PC-9 (cell line): Measurements from ENCODE around the gene SALL4. TPM values are rescaled to one million over a fixed set of nuclear protein-coding genes. Genes with fewer than 3 reads are reported as not detected.

Experiments used
- Bru-seq: library from RNA; stranded (reverse); fragments of 400-500 nt; gene quantifications from one replicate; lab custom pipeline; 2021; lab: Mats Ljungman, UMichigan
- BruChase-seq, 2 experiments: library from RNA; stranded (reverse); fragments of 400-500 nt; gene quantifications; one replicate each; lab custom pipeline; 2021; lab: Mats Ljungman, UMichigan
- BruUV-seq: library from RNA; stranded (reverse); fragments of 400-500 nt; replicated peaks from 2 replicates; lab custom pipeline; 2021; lab: Mats Ljungman, UMichigan
- CTCF ChIA-PET: fragments of 300-600 bp; sonication (Branson Sonifier 250); formaldehyde crosslinking; loops from one replicate; lab custom pipeline; 2022; ENCODE audit warnings: antibody characterized with exemption; lab: Charles Lee
- POLR2A ChIA-PET: fragments of 300-600 bp; sonication (Branson Sonifier 250); formaldehyde crosslinking; loops from one replicate; lab custom pipeline; 2022; ENCODE audit warnings: antibody characterized with exemption; ENCODE audit not compliant: unreplicated experiment; lab: Charles Lee
- DNase-seq, 2 experiments: peaks; one replicate each; pipeline versions ENCODE4 v3.0.0 to v3.0.0-alpha.2; 2015 to 2022; ENCODE audit warnings: mixed read lengths in 1 of 2
- H2AFZ ChIP-seq: fragments of 200-600 bp; sonication (generic); 2 replicates; pipeline ENCODE4 v1.8.1; 2017; ENCODE audit warnings: antibody characterized with exemption
- H3F3A ChIP-seq: fragments of 200-600 bp; sonication (generic); 2 replicates; pipeline ENCODE4 v1.8.1; 2017; ENCODE audit warnings: antibody characterized with exemption, mild to moderate bottlenecking, low read depth; ENCODE audit not compliant: insufficient read depth
- H3K27ac ChIP-seq: fragments of 200-600 bp; sonication (generic); 2 replicates; pipeline ENCODE4 v1.6.1; 2016; ENCODE audit warnings: mixed run types
- H3K27me3 ChIP-seq: fragments of 200-600 bp; sonication (generic); 2 replicates; pipeline ENCODE4 v1.6.1; 2016; ENCODE audit warnings: low read depth, mixed run types; ENCODE audit not compliant: insufficient read depth
- H3K36me3 ChIP-seq: fragments of 200-600 bp; sonication (generic); 2 replicates; pipeline ENCODE4 v1.6.1; 2016; ENCODE audit warnings: low read depth, mixed run types
- H3K4me1 ChIP-seq: fragments of 200-600 bp; sonication (generic); replicated peaks from 2 replicates; pipeline ENCODE4 v1.6.1; 2016; ENCODE audit warnings: mixed run types; ENCODE audit not compliant: insufficient read depth
- H3K4me2 ChIP-seq: fragments of 200-600 bp; sonication (generic); 2 replicates; pipeline ENCODE4 v1.6.1; 2017; ENCODE audit warnings: mixed run types
- H3K4me3 ChIP-seq: fragments of 200-600 bp; sonication (generic); 2 replicates; pipeline ENCODE4 v1.6.1; 2016; ENCODE audit warnings: mixed run types
- H3K79me2 ChIP-seq: fragments of 200-600 bp; sonication (generic); 2 replicates; pipeline ENCODE4 v1.6.1; 2017; ENCODE audit warnings: low read depth, mixed run types
- H3K9me2 ChIP-seq: fragments of 200-600 bp; sonication (generic); 2 replicates; pipeline ENCODE4 v1.8.1; 2017; ENCODE audit warnings: mild to moderate bottlenecking; ENCODE audit not compliant: insufficient read depth
- H3K9me3 ChIP-seq: fragments of 200-600 bp; sonication (generic); 2 replicates; pipeline ENCODE4 v1.8.1; 2016; ENCODE audit warnings: low read depth; ENCODE audit not compliant: insufficient read depth
- H4K20me1 ChIP-seq: fragments of 200-600 bp; sonication (generic); 2 replicates; pipeline ENCODE4 v1.8.1; 2017; ENCODE audit not compliant: insufficient read depth
- EZH2 ChIP-seq: fragments of 200-600 bp; sonication (generic); IDR thresholded peaks from 2 replicates; pipeline ENCODE4 v1.8.0; 2017; ENCODE audit warnings: antibody characterized with exemption, low read depth
- intact Hi-C: fragments of 100-400 bp; cut with micrococcal nuclease; formaldehyde crosslinking; loops from one replicate; pipeline ENCODE4 v1.10.0; 2022; ENCODE audit not compliant: unreplicated experiment
- long read RNA-seq: library from polyadenylated mRNA; stranded (forward); transcript quantifications from one replicate; pipeline ENCODE4 v2.0.0, GENCODE V29; 2022
- total RNA-seq: library from RNA; stranded (reverse); gene quantifications from 2 replicates; pipeline ENCODE4 v1.2.3, GENCODE V29; 2021
- TF ChIP-seq, protein P1 (sequence below): fragments of 200-600 bp; sonication (generic); conservative IDR thresholded peaks from 2 replicates; pipeline ENCODE4 v1.6.1; 2017; ENCODE audit warnings: mixed run types, antibody characterized with exemption, mild to moderate bottlenecking, moderate library complexity

Gene SALL4
- total RNA-seq: 1.6 and 3.8 TPM in 2 replicates
- percentile 38 among the genes with signal in this experiment for Bru-seq, nascent RNA
- percentile 66 among the genes with signal in this experiment for BruChase-seq, experiment 1, labeled RNA remaining after a 2-hour chase
- BruChase-seq, experiment 2, labeled RNA remaining after a 6-hour chase: percentile 62 among the genes with signal in this experiment
- long read RNA-seq: 0 reads

DNA sequence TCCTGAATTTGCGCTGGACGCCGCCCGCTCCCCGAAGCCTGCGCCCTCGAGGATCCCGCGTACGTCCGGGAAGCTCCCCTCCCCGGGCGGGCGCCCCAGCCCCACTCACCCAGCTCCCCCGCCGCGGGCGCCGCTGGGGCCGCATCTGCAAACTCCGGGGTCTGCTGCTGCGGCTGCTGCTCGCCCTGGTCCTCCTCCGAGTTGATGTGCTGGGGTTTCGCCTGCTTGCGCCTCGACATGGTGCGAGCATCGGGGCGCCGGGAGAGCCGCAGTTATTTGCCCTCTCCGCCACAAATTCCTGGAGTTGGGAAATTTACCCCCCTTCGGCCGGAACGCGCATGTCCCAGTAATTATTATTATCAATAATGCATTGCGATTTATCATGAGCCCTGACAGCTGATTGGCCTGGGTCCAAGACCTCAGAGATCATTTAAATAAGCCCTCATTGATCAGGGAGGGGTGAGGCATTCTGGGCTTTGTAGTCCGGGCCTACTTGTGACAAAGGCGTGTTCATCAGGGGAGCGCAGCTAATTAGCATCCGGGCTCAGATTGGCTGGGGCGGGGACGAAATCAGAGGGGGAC lies at the start of gene SALL4:
Gene SALL4 (minus strand): TSS at position 352 of the 582 bp plus-strand sequence. CDS start 113 bp downstream, at position 239.
- no peaks in the 10 kb centered on the region for H3K36me3 ChIP-seq
- intact Hi-C loops: loop anchor here (5.0 kb wide), 1 partner anchor 195 kb away; no protein-coding TSS in a partner anchor
- H2AFZ ChIP-seq: peak within 1 kb of the TSS; percentile 97
- peak within 1 kb of the TSS; percentile 81 for H3K27ac ChIP-seq
- H3K79me2 ChIP-seq: peaks cover 11% of the 10 kb centered on the region
- DNase-seq: no peak
- peaks cover 42% of the 10 kb centered on the region; the same call in 1 of the 2 replicates for H3F3A ChIP-seq
- H3K27me3 ChIP-seq: no peaks in the 10 kb centered on the region
- POLR2A ChIA-PET: no interaction called here
- H3K4me2 ChIP-seq: peak within 1 kb of the TSS; percentile 97
- BruUV-seq: no TSS peak
- peaks cover 60% of the 10 kb centered on the region for H3K4me1 ChIP-seq
- TF ChIP-seq, protein P1, sequence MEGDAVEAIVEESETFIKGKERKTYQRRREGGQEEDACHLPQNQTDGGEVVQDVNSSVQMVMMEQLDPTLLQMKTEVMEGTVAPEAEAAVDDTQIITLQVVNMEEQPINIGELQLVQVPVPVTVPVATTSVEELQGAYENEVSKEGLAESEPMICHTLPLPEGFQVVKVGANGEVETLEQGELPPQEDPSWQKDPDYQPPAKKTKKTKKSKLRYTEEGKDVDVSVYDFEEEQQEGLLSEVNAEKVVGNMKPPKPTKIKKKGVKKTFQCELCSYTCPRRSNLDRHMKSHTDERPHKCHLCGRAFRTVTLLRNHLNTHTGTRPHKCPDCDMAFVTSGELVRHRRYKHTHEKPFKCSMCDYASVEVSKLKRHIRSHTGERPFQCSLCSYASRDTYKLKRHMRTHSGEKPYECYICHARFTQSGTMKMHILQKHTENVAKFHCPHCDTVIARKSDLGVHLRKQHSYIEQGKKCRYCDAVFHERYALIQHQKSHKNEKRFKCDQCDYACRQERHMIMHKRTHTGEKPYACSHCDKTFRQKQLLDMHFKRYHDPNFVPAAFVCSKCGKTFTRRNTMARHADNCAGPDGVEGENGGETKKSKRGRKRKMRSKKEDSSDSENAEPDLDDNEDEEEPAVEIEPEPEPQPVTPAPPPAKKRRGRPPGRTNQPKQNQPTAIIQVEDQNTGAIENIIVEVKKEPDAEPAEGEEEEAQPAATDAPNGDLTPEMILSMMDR: no peak
- TF ChIP-seq EZH2: no peak
- H3K9me2 ChIP-seq: no peaks in the 10 kb centered on the region
- peak within 1 kb of the TSS; percentile 78 for H3K4me3 ChIP-seq
- CTCF ChIA-PET: interaction anchor here (0.6 kb wide), 1 partner anchor 172 kb away, joined by 5 read pairs; no protein-coding TSS in a partner anchor
- H4K20me1 ChIP-seq: no peaks in the 10 kb centered on the region
- H3K9me3 ChIP-seq: no peaks in the 10 kb centered on the region

DNA sequence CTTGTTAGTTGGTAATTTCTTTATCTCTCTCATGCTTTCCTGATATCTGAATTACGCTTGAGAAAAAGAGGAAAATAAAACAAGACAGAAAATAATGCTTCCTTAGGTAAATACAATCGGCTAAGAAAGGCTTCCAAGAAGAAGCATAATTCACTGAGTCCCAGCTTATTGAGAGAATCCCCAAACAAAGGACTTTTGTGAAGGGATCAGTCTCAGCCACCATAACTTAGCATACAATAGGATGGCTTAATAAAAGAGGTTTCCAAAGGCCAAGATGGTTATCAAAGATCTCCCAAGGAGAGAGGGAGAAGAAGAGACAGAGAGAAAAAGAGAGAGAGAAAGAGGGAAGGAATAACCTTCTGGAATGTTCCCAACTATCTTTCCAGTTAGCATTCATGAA lies 46.0 kb upstream of the SALL4 start:
- CTCF ChIA-PET: no interaction called here
- no peak overlapping the region for H3K4me2 ChIP-seq
- DNase-seq: no peak
- no peaks in the 10 kb centered on the region for H3K9me3 ChIP-seq
- H3K4me3 ChIP-seq: no peak overlapping the region
- TF ChIP-seq, protein P1: no peak
- TF ChIP-seq EZH2: no peak
- H3K36me3 ChIP-seq: no peaks in the 10 kb centered on the region
- POLR2A ChIA-PET: no interaction called here
- no peaks in the 10 kb centered on the region for H4K20me1 ChIP-seq
- H3F3A ChIP-seq: no peaks in the 10 kb centered on the region
- intact Hi-C loops: no loop called here
- no peaks in the 10 kb centered on the region for H3K27me3 ChIP-seq
- H3K4me1 ChIP-seq: no peaks in the 10 kb centered on the region
- no peaks in the 10 kb centered on the region for H3K9me2 ChIP-seq
- H3K27ac ChIP-seq: no peak overlapping the region
- no peaks in the 10 kb centered on the region for H3K79me2 ChIP-seq
- no peak overlapping the region for H2AFZ ChIP-seq
- BruUV-seq: no TSS peak

DNA sequence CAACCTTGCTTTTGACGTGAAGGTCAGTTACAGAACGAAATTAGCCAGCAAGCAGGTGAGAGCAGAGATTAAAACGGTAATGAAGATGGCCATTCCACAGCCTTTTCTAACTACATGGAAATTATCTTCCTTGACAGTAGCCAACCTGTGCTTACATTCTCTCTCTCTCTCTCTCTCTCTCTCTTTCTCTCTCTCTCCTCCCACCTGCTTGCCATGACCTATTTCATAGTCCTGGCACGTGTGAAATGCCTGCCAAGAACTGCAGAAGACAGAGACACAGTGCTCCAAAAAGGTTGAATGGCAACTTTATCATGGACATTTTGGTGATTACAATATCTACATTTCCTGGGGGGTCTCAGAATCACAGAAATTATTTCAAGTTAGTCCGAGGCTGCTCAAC lies 38.5 kb upstream of the SALL4 start:
- no peak overlapping the region for H3K27ac ChIP-seq
- no peaks in the 10 kb centered on the region for H3F3A ChIP-seq
- BruUV-seq: no TSS peak
- H3K4me3 ChIP-seq: no peak overlapping the region
- intact Hi-C loops: no loop called here
- no peaks in the 10 kb centered on the region for H4K20me1 ChIP-seq
- no peaks in the 10 kb centered on the region for H3K36me3 ChIP-seq
- H3K27me3 ChIP-seq: no peaks in the 10 kb centered on the region
- no peaks in the 10 kb centered on the region for H3K9me3 ChIP-seq
- DNase-seq: no peak
- H3K79me2 ChIP-seq: no peaks in the 10 kb centered on the region
- TF ChIP-seq EZH2: no peak
- TF ChIP-seq, protein P1: no peak
- no peak overlapping the region for H3K4me2 ChIP-seq
- H3K9me2 ChIP-seq: no peaks in the 10 kb centered on the region
- no peaks in the 10 kb centered on the region for H3K4me1 ChIP-seq
- CTCF ChIA-PET: no interaction called here
- POLR2A ChIA-PET: no interaction called here
- H2AFZ ChIP-seq: no peak overlapping the region
